Loucy (cell line): ENCODE data around the gene TNFSF8.

Experiments used
- H2AFZ ChIP-seq: fragments of 200-600 bp; sonication (generic); 2 replicates; pipeline ENCODE4 v1.6.0; 2016; ENCODE audit warnings: antibody characterized with exemption, mild to moderate bottlenecking, low read length, moderate library complexity
- H3F3A ChIP-seq: fragments of 200-600 bp; 2 replicates; pipeline ENCODE4 v1.6.0; 2016; ENCODE audit warnings: antibody characterized with exemption, low read depth, mild to moderate bottlenecking
- H3K27me3 ChIP-seq: fragments of 200-600 bp; sonication (generic); 2 replicates; pipeline ENCODE4 v1.6.1; 2014; ENCODE audit warnings: low read length, mild to moderate bottlenecking; ENCODE audit not compliant: insufficient read depth, poor library complexity, severe bottlenecking
- H3K36me3 ChIP-seq: fragments of 200-600 bp; sonication (generic); 2 replicates; pipeline ENCODE4 v1.6.1; 2016; ENCODE audit warnings: low read length; ENCODE audit not compliant: insufficient read depth
- H3K4me1 ChIP-seq: fragments of 200-600 bp; sonication (generic); 2 replicates; pipeline ENCODE4 v1.5.1; 2014; ENCODE audit warnings: low read length, mild to moderate bottlenecking; ENCODE audit not compliant: insufficient read depth, poor library complexity, severe bottlenecking
- H3K4me2 ChIP-seq: fragments of 200-600 bp; sonication (generic); 2 replicates; pipeline ENCODE4 v1.6.0; 2014; ENCODE audit warnings: antibody characterized with exemption, low read length, low read depth, mild to moderate bottlenecking; ENCODE audit not compliant: poor library complexity, severe bottlenecking
- H3K4me3 ChIP-seq: fragments of 200-600 bp; sonication (generic); 2 replicates; pipeline ENCODE4 v1.5.1; 2014; ENCODE audit warnings: low read length, mild to moderate bottlenecking, mixed read lengths; ENCODE audit not compliant: poor library complexity, severe bottlenecking
- H3K79me2 ChIP-seq: fragments of 200-600 bp; sonication (generic); 2 replicates; pipeline ENCODE4 v1.6.1; 2014; ENCODE audit warnings: low read length; ENCODE audit not compliant: insufficient read depth
- H3K9ac ChIP-seq: fragments of 200-600 bp; sonication (generic); 2 replicates; pipeline ENCODE4 v1.6.0; 2014; ENCODE audit warnings: mild to moderate bottlenecking, low read depth, low read length, moderate library complexity; ENCODE audit not compliant: poor library complexity, severe bottlenecking
- H3K9me2 ChIP-seq: fragments of 200-600 bp; sonication (generic); replicated peaks from 2 replicates; pipeline ENCODE4 v1.6.1; 2016; ENCODE audit warnings: low read depth, low read length, mixed read lengths
- H3K9me3 ChIP-seq: fragments of 200-600 bp; sonication (generic); 2 replicates; pipeline ENCODE4 v1.6.1; 2014; ENCODE audit warnings: mild to moderate bottlenecking, antibody characterized with exemption, low read length, low read depth; ENCODE audit not compliant: insufficient read depth
- H4K20me1 ChIP-seq: fragments of 200-600 bp; sonication (generic); 2 replicates; pipeline ENCODE4 v1.6.0; 2014; ENCODE audit warnings: antibody characterized with exemption, low read length, mild to moderate bottlenecking; ENCODE audit not compliant: insufficient read depth, poor library complexity, severe bottlenecking
- CTCF ChIP-seq: fragments of 200-600 bp; sonication (generic); conservative IDR thresholded peaks from 2 replicates; pipeline ENCODE4 v1.5.1; 2014; ENCODE audit warnings: mild to moderate bottlenecking, antibody characterized with exemption, low read length
- EZH2phosphoT487 ChIP-seq: fragments of 200-600 bp; IDR thresholded peaks from 2 replicates; pipeline ENCODE4 v1.6.1; 2018; ENCODE audit warnings: antibody characterized with exemption, mild to moderate bottlenecking, moderate library complexity, borderline replicate concordance

TNFSF8 gene

GRCh38 chr9:114906922-114907571 is 23.3 kb downstream of the TNFSF8 start:
- H3K9me3 ChIP-seq, result no peaks in the 10 kb centered on the region
- no peak overlapping the region for H3K4me2 ChIP-seq
- H3K4me3 ChIP-seq, result no peak overlapping the region
- TF ChIP-seq EZH2phosphoT487 (no peak), CTCF (peak; percentile 91)
- no peaks in the 10 kb centered on the region for H3K36me3 ChIP-seq
- no peaks in the 10 kb centered on the region for H4K20me1 ChIP-seq
- no peaks in the 10 kb centered on the region for H3F3A ChIP-seq
- no peak overlapping the region for H3K9ac ChIP-seq
- peaks cover 28% of the 10 kb centered on the region for H3K4me1 ChIP-seq
- H2AFZ ChIP-seq, result no peak overlapping the region
- no peaks in the 10 kb centered on the region for H3K9me2 ChIP-seq
- H3K79me2 ChIP-seq, result no peaks in the 10 kb centered on the region
- no peaks in the 10 kb centered on the region for H3K27me3 ChIP-seq

- no peak overlapping the region for H2AFZ ChIP-seq
- no peaks in the 10 kb centered on the region for H3K9me2 ChIP-seq
- no peak overlapping the region for H3K9ac ChIP-seq
- no peaks in the 10 kb centered on the region for H3K36me3 ChIP-seq
- no peak for TF ChIP-seq EZH2phosphoT487
- no peak for TF ChIP-seq CTCF
- no peak overlapping the region for H3K4me3 ChIP-seq
- no peaks in the 10 kb centered on the region for H4K20me1 ChIP-seq
- H3K4me2 ChIP-seq, result peak overlapping the region; percentile 12
- no peaks in the 10 kb centered on the region for H3K9me3 ChIP-seq
- H3K4me1 ChIP-seq, result peaks cover 35% of the 10 kb centered on the region
- no peaks in the 10 kb centered on the region for H3F3A ChIP-seq
- H3K79me2 ChIP-seq, result no peaks in the 10 kb centered on the region
- H3K27me3 ChIP-seq, result no peaks in the 10 kb centered on the region
Observed at GRCh38 chr9:114905170-114905940, 25.0 kb downstream of the TNFSF8 start.

- Histone ChIP-seq H3K4me2 (no peak overlapping the region), H3K9me3 (no peaks in the 10 kb centered on the region), H3K36me3 (no peaks in the 10 kb centered on the region), H4K20me1 (no peaks in the 10 kb centered on the region), H3K4me3 (no peak overlapping the region), H3K9me2 (no peaks in the 10 kb centered on the region), H2AFZ (no peak overlapping the region), H3K9ac (no peak overlapping the region), H3K79me2 (no peaks in the 10 kb centered on the region), H3K4me1 (peaks cover 55% of the 10 kb centered on the region), H3K27me3 (no peaks in the 10 kb centered on the region), H3F3A (peaks cover 4% of the 10 kb centered on the region; the same call in 1 of the 2 replicates)
- TF ChIP-seq CTCF (no peak), EZH2phosphoT487 (no peak)
Observed at GRCh38 chr9:114902786-114903524, 27.4 kb downstream of the TNFSF8 start.
